ENCODE results near the gene TMCO4. TPM values are rescaled to one million over a fixed set of nuclear protein-coding genes. Genes with fewer than 3 reads are reported as not detected.

Gene TMCO4
- total and polyA plus RNA-seq, 2 of the 8 experiments (the other 6 are each of a cell fraction or from before 2014, with no cell fraction given): 3.0 to 3.1 TPM

GRCh38 chr1:19743180-19743579 lies 56.5 kb downstream of the TMCO4 start (continued):
- TF ChIP-seq PHF8 (conservative IDR thresholded peaks at IDR 0.05; ENCODE audit: low read depth, low read length) (no peak), GTF2F1 (IDR thresholded peaks at IDR 0.05; ENCODE audit: borderline replicate concordance, low read depth, low read length) (no peak), GABPA (IDR thresholded peaks at IDR 0.05; ENCODE audit: borderline replicate concordance, insufficient read depth, low read length) (no peak), CHD1 (IDR thresholded peaks at IDR 0.05; ENCODE audit: low read depth, low read length) (no peak), CBX8 (IDR thresholded peaks at IDR 0.05; ENCODE audit: borderline replicate concordance, low read depth, low read length) (no peak)

Measured in H1 (cell line).